Smooth muscle cell (in vitro differentiated cells): ENCODE data around the gene MTA2. TPM values are rescaled to one million over a fixed set of nuclear protein-coding genes. Genes with fewer than 3 reads are reported as not detected.
"Not testable (repeated sequence)": the region's sequence is repeated elsewhere in the genome, so short reads cannot be mapped to it uniquely, and the experiment has no call there.

ENCODE experiments used
- DNase-seq: peaks from one replicate; lab custom pipeline; 2025; ENCODE audit not compliant: unreplicated experiment; lab: John Stamatoyannopoulos, UW
- H2AFZ ChIP-seq: fragments of 200-600 bp; sonication (generic); 2 replicates; pipeline ENCODE4 v1.6.0; 2016; ENCODE audit warnings: antibody characterized with exemption, low read depth, mild to moderate bottlenecking
- H3F3A ChIP-seq: fragments of 200-600 bp; sonication (generic); 2 replicates; pipeline ENCODE4 v1.6.0; 2017; ENCODE audit warnings: antibody characterized with exemption, low read depth
- H3K27ac ChIP-seq: fragments of 200-600 bp; sonication (generic); 2 replicates; pipeline ENCODE4 v1.5.1; 2016; ENCODE audit warnings: low read depth, mild to moderate bottlenecking
- H3K27me3 ChIP-seq: fragments of 200-600 bp; sonication (generic); 2 replicates; pipeline ENCODE4 v1.6.1; 2016; ENCODE audit warnings: low read depth, mild to moderate bottlenecking
- H3K36me3 ChIP-seq: fragments of 200-600 bp; sonication (generic); 2 replicates; pipeline ENCODE4 v1.5.1; 2016; ENCODE audit warnings: low read depth
- H3K4me1 ChIP-seq: fragments of 200-600 bp; sonication (generic); 2 replicates; pipeline ENCODE4 v1.5.1; 2016; ENCODE audit warnings: low read depth
- H3K4me2 ChIP-seq: fragments of 200-600 bp; sonication (generic); 2 replicates; pipeline ENCODE4 v1.6.0; 2016; ENCODE audit warnings: mild to moderate bottlenecking
- H3K4me3 ChIP-seq: fragments of 200-600 bp; sonication (generic); 2 replicates; pipeline ENCODE4 v1.5.1; 2016; ENCODE audit warnings: mild to moderate bottlenecking
- H3K79me2 ChIP-seq: fragments of 200-600 bp; sonication (generic); 2 replicates; pipeline ENCODE4 v1.6.0; 2016; ENCODE audit warnings: low read depth, mild to moderate bottlenecking
- H3K9ac ChIP-seq: fragments of 200-600 bp; sonication (generic); 2 replicates; pipeline ENCODE4 v1.6.0; 2016; ENCODE audit warnings: low read depth
- H3K9me3 ChIP-seq: fragments of 200-600 bp; sonication (generic); replicated peaks from 2 replicates; pipeline ENCODE4 v1.5.1; 2016; ENCODE audit warnings: low read depth
- H4K20me1 ChIP-seq: fragments of 200-600 bp; sonication (generic); 2 replicates; pipeline ENCODE4 v1.6.0; 2016; ENCODE audit warnings: low read depth
- WGBS: methylation state at CpG from one replicate; pipeline ENCODE4 v1.1.7; 2016; ENCODE audit warnings: low lambda C conversion rate; 5-methylcytosine and 5-hydroxymethylcytosine counted together
- polyA plus RNA-seq: library from polyadenylated mRNA; unstranded; fragments of >200 nt; fragmentation: Nextera tagmentation; extraction: Ambion mirVana; gene quantifications from 2 replicates; pipeline ENCODE4 v1.2.1, GENCODE V29; 2016
- total RNA-seq: library from RNA; depleted of rRNA; stranded (reverse); fragments of >200 nt; gene quantifications from 2 replicates; pipeline ENCODE4 v1.2.3, GENCODE V29; 2014
- TF ChIP-seq, protein P1 (sequence below): fragments of 200-600 bp; sonication (generic); IDR thresholded peaks from 2 replicates; pipeline ENCODE4 v1.5.1; 2017; ENCODE audit warnings: borderline replicate concordance, mild to moderate bottlenecking, antibody characterized with exemption; ENCODE audit not compliant: insufficient read depth, poor library complexity, severe bottlenecking

MTA2 gene
- total and polyA plus RNA-seq, 2 experiments from 2014 or later, result 22.7 to 65.9 TPM

DNA sequence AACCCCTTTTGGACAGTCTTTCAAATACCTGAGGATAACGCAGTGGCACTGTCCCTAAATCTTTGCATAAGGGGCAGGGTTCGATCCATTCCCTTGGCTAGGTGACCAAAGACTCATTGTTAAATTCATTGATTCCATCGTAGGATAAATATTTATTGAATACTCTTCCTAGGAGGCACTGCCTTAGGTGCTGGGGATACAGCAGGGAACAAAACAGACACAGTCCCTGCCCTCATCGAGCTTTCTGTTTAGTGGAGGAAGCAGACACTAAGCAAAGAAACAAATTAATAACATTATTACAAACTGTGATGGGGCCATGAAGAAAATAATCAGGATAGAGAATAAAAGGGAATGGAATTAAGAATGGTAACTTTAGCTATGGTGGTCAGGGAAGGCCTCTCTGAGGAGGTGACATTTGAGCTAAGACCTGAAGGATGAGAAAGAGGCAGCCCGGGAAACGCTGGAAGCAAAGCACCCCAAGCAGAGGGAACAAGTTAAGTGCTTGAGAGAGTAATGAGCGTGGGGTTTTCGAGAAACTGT is 19.4 kb upstream of the MTA2 start:
- no peaks in the 10 kb centered on the region for H3K9me3 ChIP-seq
- H3K4me3 ChIP-seq, result peak overlapping the region; percentile 57
- H3K79me2 ChIP-seq, result peaks cover 13% of the 10 kb centered on the region
- no peaks in the 10 kb centered on the region for H4K20me1 ChIP-seq
- no peak for DNase-seq
- no peak overlapping the region for H2AFZ ChIP-seq
- no peaks in the 10 kb centered on the region for H3K36me3 ChIP-seq
- H3F3A ChIP-seq, result peaks cover 29% of the 10 kb centered on the region
- H3K9ac ChIP-seq, result peak overlapping the region; percentile 43
- 43% methylated on average over 8 of the region's 8 CpGs for WGBS
- peak overlapping the region; percentile 92 for H3K27ac ChIP-seq
- peaks cover 10% of the 10 kb centered on the region for H3K4me1 ChIP-seq
- H3K4me2 ChIP-seq, result peak overlapping the region; percentile 97
- H3K27me3 ChIP-seq, result no peaks in the 10 kb centered on the region
- TF ChIP-seq, protein P1, sequence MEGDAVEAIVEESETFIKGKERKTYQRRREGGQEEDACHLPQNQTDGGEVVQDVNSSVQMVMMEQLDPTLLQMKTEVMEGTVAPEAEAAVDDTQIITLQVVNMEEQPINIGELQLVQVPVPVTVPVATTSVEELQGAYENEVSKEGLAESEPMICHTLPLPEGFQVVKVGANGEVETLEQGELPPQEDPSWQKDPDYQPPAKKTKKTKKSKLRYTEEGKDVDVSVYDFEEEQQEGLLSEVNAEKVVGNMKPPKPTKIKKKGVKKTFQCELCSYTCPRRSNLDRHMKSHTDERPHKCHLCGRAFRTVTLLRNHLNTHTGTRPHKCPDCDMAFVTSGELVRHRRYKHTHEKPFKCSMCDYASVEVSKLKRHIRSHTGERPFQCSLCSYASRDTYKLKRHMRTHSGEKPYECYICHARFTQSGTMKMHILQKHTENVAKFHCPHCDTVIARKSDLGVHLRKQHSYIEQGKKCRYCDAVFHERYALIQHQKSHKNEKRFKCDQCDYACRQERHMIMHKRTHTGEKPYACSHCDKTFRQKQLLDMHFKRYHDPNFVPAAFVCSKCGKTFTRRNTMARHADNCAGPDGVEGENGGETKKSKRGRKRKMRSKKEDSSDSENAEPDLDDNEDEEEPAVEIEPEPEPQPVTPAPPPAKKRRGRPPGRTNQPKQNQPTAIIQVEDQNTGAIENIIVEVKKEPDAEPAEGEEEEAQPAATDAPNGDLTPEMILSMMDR, result no peak

DNA sequence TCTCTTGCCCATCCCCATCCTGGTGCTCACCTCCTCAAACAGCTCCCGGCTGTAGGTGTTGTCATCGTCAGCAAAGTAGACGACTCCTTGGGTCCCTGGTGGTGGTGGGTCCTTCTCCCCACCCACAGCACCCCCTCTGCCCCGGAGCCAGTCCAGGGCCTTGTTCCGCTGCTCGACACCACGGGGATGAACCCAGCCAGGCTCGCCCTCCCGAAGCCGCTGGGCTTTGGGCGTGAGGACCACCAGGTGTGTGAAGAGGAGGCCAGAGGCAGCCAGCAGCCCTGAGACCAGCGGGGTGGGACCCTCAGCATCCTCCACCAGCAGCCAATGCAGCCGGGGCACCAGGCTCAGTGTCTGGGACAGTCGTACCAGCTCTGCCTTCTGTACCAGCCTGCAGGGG is 15.3 kb upstream of the MTA2 start:
- 97% methylated on average over 14 of the region's 14 CpGs for WGBS
- not testable (repeated sequence) for H3K9me3 ChIP-seq, H3K9ac ChIP-seq, H3K36me3 ChIP-seq, H3K27me3 ChIP-seq, H3K4me2 ChIP-seq, H3K27ac ChIP-seq, DNase-seq, H4K20me1 ChIP-seq, H3K4me3 ChIP-seq, H3K4me1 ChIP-seq, H2AFZ ChIP-seq
- Histone ChIP-seq H3F3A (peaks cover 23% of the 10 kb centered on the region), H3K79me2 (peaks cover 13% of the 10 kb centered on the region)

DNA sequence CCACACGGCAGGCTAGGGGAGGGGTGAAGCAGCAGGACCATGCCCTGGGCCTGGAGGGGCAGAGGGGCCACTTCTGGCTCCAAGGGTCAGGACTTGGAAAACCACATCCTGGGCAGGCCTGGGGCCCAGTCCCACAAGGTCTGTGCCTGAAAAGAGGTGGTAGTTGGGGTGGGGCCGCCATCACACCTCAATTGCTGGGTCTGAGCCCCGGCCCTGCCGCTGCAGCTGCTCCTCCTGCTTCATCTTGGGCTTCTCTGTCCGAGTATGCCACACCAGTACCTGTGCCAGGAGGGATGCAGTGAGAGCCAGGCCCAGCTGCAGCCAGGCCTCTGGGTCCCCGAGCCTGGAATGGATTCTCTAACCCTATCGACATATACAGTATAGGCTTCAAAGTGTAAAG is 13.9 kb upstream of the MTA2 start:
- TF ChIP-seq, protein P1, result no peak
- no peak overlapping the region for H3K27ac ChIP-seq
- WGBS, result 95% methylated on average over 7 of the region's 7 CpGs
- no peaks in the 10 kb centered on the region for H4K20me1 ChIP-seq
- no peak overlapping the region for H3K4me3 ChIP-seq
- peaks cover 13% of the 10 kb centered on the region for H3F3A ChIP-seq
- no peak for DNase-seq
- no peak overlapping the region for H3K9ac ChIP-seq
- peaks cover 13% of the 10 kb centered on the region for H3K4me1 ChIP-seq
- H3K36me3 ChIP-seq, result no peaks in the 10 kb centered on the region
- no peak overlapping the region for H3K4me2 ChIP-seq
- H3K79me2 ChIP-seq, result peaks cover 15% of the 10 kb centered on the region
- no peak overlapping the region for H2AFZ ChIP-seq
- no peaks in the 10 kb centered on the region for H3K9me3 ChIP-seq
- no peaks in the 10 kb centered on the region for H3K27me3 ChIP-seq

DNA sequence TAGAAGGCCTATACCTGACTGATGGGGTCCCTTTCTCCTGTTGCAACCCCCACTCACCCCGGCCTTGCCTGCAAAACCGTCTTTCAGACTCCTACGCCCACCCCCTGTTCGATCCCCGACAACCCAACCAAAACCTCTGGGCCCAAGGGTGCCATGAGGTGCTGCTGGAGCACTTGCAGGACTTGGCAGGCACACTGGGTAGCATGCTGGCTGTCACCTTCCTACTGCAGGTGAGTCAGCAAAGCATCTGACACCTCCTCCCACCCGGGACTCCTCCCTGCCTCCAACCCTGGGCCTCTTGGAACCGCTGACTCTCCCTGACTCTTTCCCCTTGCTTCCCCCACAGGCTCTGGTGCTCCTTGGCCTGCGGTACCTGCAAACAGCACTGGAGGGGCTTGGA is 12.6 kb upstream of the MTA2 start:
- H3K4me1 ChIP-seq, result peaks cover 11% of the 10 kb centered on the region
- no peak overlapping the region for H3K4me3 ChIP-seq
- TF ChIP-seq, protein P1, result no peak
- H3K4me2 ChIP-seq, result no peak overlapping the region
- 73% methylated on average over 8 of the region's 8 CpGs for WGBS
- no peak overlapping the region for H2AFZ ChIP-seq
- no peak overlapping the region for H3K9ac ChIP-seq
- H3F3A ChIP-seq, result peaks cover 12% of the 10 kb centered on the region
- no peaks in the 10 kb centered on the region for H3K36me3 ChIP-seq
- H3K27ac ChIP-seq, result peak overlapping the region; percentile 44
- H3K79me2 ChIP-seq, result peaks cover 8% of the 10 kb centered on the region
- no peak for DNase-seq
- H4K20me1 ChIP-seq, result no peaks in the 10 kb centered on the region
- H3K27me3 ChIP-seq, result no peaks in the 10 kb centered on the region
- H3K9me3 ChIP-seq, result no peaks in the 10 kb centered on the region
